HG03039 (cell line): ENCODE results near the gene MANEA.

Experiments
- ATAC-seq: cut with Tn5 transposase; IDR thresholded peaks from one replicate; pipeline ENCODE4 v1.9.1; 2021; ENCODE audit warnings: mild to moderate bottlenecking, moderate library complexity; ENCODE audit not compliant: unreplicated experiment

The MANEA gene

DNA sequence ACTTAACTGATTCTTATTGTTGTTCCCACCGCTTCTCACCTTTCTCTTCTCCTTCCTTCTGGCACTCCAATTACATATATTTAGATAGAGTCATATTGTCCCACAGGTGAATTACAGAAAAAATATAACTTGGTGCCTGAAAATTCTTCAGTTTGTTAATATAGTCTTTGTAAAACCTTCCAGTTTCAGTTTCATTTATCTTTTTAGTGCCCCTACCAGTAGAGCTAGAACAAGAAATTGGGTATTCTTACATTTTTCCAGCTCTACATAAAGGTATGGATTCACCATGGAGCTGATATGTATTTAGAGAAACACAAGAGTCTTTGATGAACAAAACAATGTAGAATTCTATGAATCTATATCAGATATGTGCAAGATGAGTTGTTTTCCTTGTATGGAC lies 10.7 kb downstream of the MANEA start:
- ATAC-seq = no peak

DNA sequence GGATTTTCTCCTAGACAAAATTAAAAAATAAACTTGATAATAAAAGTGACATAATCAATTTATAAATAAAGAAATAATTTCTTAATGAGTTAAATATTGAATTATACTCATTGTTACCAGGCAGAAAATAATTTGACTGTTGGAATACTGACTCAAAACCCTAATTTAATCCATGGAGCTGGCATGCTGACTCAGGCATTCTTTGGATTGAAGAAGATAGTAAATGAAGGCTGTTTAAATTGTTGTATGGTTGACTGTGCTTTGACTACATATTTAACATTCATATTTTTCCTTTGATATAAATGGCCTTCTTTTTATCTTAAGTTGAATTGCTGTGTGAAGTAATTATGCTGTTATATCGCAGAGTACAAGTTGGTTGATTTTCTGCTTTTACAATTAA lies 11.7 kb downstream of the MANEA start:
- no peak for ATAC-seq

DNA sequence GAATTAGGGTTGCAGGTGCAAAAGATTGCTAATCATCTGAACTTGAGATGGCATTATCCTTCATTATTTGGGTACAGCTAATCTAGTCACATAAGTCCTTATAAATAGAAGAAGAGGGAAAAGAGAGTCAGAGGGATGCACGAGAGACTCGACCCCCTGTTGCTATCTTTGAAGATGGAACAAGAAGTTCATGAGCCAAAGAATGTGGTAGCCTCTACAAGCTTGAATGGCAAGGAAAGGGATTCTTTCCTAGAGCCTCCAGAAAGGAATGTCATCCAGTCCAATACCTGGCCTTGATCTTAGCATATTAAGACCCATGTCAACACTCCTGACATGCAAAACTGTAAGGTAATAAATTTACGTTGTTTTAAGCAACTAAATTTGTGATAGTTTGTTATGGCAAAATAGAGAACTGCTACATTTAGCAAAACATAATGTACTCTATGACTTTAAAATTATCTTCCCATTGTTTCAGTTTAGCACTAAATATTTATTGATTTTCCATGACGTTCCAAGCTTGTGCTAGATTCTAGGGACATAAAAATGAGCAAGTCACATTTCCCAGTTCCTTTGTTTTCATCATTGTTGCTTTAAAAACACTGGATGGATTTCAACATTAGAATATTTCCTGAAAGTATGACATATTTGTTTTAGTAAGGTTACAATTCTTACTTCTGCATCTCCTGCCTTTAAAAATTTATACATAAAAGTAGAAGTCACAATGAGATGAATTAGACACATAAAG lies 12.7 kb downstream of the MANEA start:
- no peak for ATAC-seq

DNA sequence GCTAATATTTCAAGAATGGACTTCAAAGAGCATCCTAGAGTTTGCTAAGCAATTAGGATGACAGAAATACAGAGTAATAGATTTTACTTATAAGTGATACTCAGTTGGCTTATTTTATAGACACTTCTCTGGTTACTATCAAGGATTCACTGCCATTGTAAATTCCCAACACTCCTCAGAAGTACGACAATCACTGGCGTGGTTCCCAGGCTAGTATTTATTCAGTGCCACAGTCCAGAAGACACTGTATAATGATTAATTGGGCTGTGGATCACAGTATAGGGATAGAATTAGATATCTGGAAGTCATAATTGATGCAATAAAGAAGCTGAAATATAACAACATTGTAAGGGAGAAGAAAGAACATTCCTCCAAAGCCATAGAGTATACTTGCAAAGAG lies 15.7 kb downstream of the MANEA start:
- ATAC-seq = no peak

DNA sequence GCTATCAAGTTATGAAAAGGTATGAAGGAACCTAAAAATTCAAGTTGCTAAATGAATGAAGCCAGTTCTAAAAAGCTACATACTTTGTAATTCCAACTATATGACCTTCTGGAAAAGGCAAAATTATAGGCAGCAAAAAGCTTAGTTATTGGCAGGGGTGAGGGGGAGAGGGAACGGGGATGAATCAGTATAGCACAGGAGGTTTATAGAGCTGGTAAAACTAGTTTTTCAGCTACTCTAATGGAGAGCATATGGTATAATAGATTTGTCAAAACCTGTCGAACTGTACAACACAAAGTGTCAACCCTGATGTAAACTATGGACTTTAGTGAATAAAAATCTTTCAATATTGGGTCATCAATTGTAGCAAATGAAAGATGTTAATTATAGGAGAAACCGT lies 18.7 kb downstream of the MANEA start:
- no peak for ATAC-seq

DNA sequence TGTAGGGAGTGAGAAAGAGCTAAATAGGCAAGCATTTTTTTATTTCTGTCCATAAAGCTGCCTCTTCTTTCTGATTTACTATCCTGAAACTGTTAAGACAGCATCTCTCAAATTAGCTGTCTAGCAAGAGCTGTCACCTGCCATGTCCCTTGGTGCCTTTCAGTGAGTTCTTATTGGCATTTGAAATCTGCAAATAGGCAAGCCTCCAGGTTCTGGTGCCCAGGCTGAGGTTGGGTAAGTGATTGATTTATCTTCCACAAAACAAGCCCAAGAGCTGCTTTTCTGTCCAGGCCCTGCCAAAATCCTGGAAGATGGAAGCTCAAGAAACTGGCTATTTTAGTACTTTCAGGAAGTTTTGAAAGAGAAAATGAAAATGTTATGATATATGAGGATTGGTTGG lies 22.4 kb downstream of the MANEA start:
- ATAC-seq = no peak

DNA sequence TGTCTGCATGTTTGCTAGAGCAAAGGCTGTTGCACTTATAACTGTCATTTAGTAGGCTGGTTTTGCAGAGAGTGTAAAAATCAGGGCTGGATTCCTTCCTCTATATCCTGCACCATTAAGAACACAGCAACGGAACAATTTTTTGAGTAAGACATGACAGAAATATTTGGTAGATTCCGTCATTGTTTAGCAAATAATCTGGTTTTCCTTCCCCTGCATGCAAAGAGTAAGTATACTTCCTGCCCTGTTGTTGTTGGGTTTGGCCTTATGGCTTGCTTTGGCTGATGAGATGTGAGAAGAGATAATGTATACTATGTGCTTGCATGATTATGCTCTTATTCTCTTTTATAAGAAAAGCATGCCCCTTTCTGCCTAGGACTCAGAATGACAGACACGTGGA lies 23.8 kb downstream of the MANEA start:
- ATAC-seq = no peak

DNA sequence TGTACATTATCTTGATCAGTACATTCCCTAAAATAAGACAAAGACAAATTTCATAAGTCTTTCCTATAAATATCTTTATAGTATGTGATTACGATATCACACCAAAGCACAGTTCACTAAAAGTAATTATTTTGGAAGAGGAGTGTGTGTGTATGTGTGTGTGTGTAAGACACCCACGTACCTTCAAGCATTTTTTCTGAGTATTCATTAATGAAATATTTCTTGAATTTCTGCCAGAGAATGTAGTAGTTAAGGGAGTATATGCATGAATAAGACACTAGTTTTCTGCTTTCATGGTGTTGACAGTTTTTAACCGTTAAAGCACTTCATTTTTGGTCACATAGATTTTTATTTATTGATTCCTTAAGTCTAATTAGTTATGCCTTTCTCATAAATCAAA lies 36.8 kb downstream of the MANEA start:
- ATAC-seq = no peak

DNA sequence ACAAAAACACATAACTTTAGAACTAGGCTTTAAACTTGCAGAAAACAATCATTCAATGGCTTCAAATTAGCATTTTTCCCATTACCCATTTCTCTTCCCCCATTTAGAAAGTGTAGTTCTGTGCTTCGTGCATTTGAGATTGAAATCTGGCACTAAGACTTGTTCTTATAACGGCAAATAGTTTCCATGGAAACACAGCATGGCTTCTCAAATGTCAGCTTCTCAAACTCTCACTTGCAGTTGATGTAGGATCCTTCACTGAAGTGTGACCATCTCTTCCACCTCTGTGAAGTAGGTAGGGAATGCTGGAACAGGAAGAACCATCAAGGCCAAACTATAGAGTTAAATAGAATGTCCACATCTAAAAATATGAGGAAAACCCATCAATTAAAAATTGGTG lies 52.2 kb downstream of the MANEA start:
- ATAC-seq = no peak

DNA sequence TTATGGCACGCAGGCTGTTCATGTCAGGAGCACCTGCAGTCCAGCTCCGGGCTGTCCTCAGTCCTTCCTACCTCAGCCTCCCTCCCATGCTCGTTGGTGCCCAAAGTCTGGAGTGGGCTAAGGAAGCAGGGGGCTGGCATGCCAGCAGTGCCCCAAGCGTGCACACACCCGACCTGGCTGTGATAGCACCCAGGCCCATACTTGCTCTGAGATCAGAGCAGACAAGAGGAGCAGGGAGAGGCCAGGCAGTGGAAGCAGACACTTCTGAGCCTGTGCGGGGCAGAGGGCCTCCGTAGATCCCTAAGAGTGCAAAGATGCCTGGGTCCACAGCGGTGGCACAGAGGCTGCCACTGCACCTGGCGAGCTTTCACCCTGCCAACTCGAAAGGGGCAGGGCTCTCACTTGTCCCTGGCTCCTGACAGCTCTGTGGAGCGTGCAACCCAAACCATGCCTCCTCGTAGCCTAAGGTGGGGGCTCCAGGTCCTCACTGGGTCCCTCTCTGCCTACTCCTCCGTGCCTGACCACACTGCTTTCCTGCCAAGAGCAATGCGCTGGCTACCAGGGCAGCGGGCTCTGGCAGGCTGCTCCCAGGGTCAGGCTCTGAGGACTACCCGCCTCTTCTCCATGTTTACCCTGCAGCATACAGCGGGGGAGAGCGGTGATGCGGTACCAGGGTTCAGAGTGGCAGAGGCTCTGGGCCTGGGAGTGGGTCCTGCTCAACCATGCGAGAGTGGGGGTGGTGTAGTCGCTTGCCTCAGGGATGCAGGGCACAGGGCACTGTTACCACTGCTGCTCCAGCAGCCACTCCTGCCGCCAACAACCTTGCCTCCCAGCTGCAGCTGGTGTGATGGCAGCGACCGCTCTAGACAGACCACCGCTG lies 59.5 kb downstream of the MANEA start:
- ATAC-seq = no peak

DNA sequence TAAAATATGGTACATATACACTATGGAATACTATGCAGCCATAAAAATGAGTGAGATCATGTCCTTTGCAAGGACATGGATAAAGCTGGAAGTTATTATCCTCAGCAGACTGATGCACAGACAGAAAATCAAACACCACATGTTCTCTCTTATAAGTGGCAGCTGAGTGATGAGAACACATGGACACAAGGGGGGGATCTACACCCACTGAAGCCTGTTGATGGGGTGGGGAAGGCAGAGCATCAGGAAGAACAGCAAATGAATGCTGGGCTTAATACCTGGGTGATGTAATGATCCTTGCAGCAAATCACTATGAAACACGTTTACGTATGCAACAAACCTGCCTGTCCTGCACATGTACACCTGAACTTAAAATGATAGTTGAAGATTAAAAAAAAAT lies 71.3 kb downstream of the MANEA start:
- ATAC-seq = no peak

DNA sequence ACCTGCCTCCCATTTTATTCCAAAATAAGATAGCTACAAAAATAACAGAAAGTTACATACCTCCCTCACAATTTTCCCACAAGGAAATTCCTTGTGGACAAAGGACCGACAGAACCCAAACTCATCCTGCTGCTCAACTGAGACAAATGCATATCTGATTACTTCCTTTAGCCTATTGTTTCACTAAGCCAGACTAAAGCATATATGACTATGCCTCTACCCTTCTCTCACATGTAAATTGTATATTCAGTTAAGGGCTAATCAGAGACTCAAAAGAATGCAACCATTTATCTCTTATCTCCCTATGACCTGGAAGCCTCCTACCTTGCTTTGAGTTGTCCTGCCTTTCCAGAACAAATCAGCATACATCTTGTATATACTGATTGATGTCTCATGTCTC lies 72.1 kb downstream of the MANEA start:
- ATAC-seq = no peak

DNA sequence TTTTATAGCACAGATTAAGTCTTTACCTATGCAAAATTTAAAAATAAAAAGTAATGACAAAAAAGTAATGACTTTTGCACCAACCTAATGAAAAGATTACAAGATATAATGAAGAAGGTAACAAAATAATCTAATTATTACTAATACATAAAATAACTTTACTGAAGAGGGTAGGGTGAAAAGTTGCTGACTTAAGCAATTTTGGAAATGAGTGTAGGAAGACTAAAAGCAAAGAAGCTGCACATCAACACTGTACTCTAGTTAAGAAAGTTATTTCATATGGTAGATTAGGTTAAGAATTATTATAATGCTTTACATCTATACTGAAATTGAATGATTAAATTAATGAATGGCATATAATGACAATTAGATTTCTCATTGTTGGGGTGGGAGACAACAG lies 76.8 kb downstream of the MANEA start:
- ATAC-seq = no peak

DNA sequence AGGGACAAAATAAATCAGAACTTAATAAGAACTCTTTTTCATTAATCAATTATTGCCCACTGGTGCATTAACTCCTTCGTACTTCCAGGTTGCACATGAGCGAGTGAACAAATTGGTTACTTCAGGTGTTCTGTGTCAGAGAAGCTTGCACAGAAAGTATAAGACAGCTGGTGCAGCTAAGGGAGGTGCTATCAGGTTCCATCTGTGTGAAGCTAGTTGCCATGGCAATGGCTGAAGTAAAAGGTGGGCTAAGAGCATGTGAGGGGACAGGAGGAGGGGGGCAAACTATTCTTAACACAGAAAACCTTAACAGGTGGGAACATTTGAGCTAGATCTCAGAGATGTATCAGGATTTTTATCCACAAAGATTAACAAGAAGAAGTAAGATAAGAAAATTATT lies 81.6 kb downstream of the MANEA start:
- ATAC-seq = no peak
